Measurements from ENCODE around the gene CFTR. TPM values are rescaled to one million over a fixed set of nuclear protein-coding genes. Genes with fewer than 3 reads are reported as not detected.

The CFTR gene
- total and polyA plus RNA-seq, 9 of the 15 experiments (the other 6 are each of a cell fraction or from before 2014, with no cell fraction given), result 0.20 TPM; not detected in 8

- Histone ChIP-seq H3K4me1 (replicated peaks in 1 of 2; ENCODE audit: control insufficient read depth in 2 of 2, insufficient read depth in 2 of 2, low read length in 2 of 2) (no peaks in the 10 kb centered on the region), H3K4me2 (ENCODE audit: insufficient read depth, low read length) (no peak overlapping the region), H3K27me3 (ENCODE audit: control insufficient read depth in 2 of 2, insufficient read depth in 2 of 2, low read length in 2 of 2) (no peaks in the 10 kb centered on the region), H3K79me2 (ENCODE audit: control insufficient read depth, insufficient read depth, low read length) (no peaks in the 10 kb centered on the region), H3K4me3 (no peak overlapping the region), H2AFZ (ENCODE audit: low read depth, low read length) (no peak overlapping the region), H3K27ac (ENCODE audit: extremely low read depth, low read depth, low read length) (no peak overlapping the region), H3K9me1 (ENCODE audit: control insufficient read depth, insufficient read depth, low read length) (no peaks in the 10 kb centered on the region), H3K9me3 (replicated peaks; ENCODE audit: control insufficient read depth, insufficient read depth, low read depth, low read length) (no peaks in the 10 kb centered on the region), H3K36me3 (ENCODE audit: control insufficient read depth, insufficient read depth, low read length) (no peaks in the 10 kb centered on the region), H4K20me1 (replicated peaks; ENCODE audit: control insufficient read depth, insufficient read depth, low read length) (no peaks in the 10 kb centered on the region), H3K9ac (ENCODE audit: insufficient read depth in 1 of 2, low read depth in 2 of 2, low read length in 2 of 2) (no peak overlapping the region)
- ChIA-PET POLR2A (no interaction called here), CTCF (ENCODE audit: low intra/inter-chr PET ratio) (no interaction called here)
- intact Hi-C loops (cut with micrococcal nuclease), result no loop called here
- no TSS peak for BruUV-seq (replicated peaks)
- FAIRE-seq (no peak), ATAC-seq (no peak), DNase-seq (ENCODE audit: extremely low read depth in 1 of 4, low spot score in 3 of 4) (no peak)
- in situ Hi-C loops (cut with MboI), result no loop called here
- 0% methylated on average over 1 of the region's 1 CpG for WGBS (ENCODE audit: insufficient coverage, low coverage, missing lambda C conversion rate)
- TF ChIP-seq ZNF586 (CRISPR knock-in tag; conservative IDR thresholded peaks at IDR 0.05), result no peak
- TF ChIP-seq XRCC3 (IDR thresholded peaks at IDR 0.05), result no peak
Measured at GRCh38 chr7:117590191-117590590, 110.4 kb downstream of the CFTR start.

GRCh38 chr7:117592011-117592635 lies 112.3 kb downstream of the CFTR start:
- no peaks in the 10 kb centered on the region for H3K9me1 ChIP-seq (ENCODE audit: control insufficient read depth, insufficient read depth, low read length)
- in situ Hi-C loops (cut with MboI), result no loop called here
- DNase-seq (ENCODE audit: extremely low read depth in 1 of 4, low spot score in 3 of 4) (no peak), ATAC-seq (no peak), FAIRE-seq (no peak)
- H2AFZ ChIP-seq (ENCODE audit: low read depth, low read length), result no peak overlapping the region
- no peaks in the 10 kb centered on the region for H4K20me1 ChIP-seq (replicated peaks; ENCODE audit: control insufficient read depth, insufficient read depth, low read length)
- no peaks in the 10 kb centered on the region for H3K4me1 ChIP-seq (replicated peaks in 1 of 2; ENCODE audit: control insufficient read depth in 2 of 2, insufficient read depth in 2 of 2, low read length in 2 of 2)
- intact Hi-C loops (cut with micrococcal nuclease), result no loop called here
- H3K27me3 ChIP-seq (ENCODE audit: control insufficient read depth in 2 of 2, insufficient read depth in 2 of 2, low read length in 2 of 2), result no peaks in the 10 kb centered on the region
- H3K79me2 ChIP-seq (ENCODE audit: control insufficient read depth, insufficient read depth, low read length), result no peaks in the 10 kb centered on the region
- WGBS (ENCODE audit: insufficient coverage, low coverage, missing lambda C conversion rate), result under 1% methylated on average over 11 of the region's 11 CpGs
- no peaks in the 10 kb centered on the region for H3K9me3 ChIP-seq (replicated peaks; ENCODE audit: control insufficient read depth, insufficient read depth, low read depth, low read length)
- BruUV-seq (replicated peaks), result no TSS peak
- no peak overlapping the region for H3K4me2 ChIP-seq (ENCODE audit: insufficient read depth, low read length)
- no peaks in the 10 kb centered on the region for H3K36me3 ChIP-seq (ENCODE audit: control insufficient read depth, insufficient read depth, low read length)
- no peak overlapping the region for H3K9ac ChIP-seq (ENCODE audit: insufficient read depth in 1 of 2, low read depth in 2 of 2, low read length in 2 of 2)
- ChIA-PET CTCF (ENCODE audit: low intra/inter-chr PET ratio) (no interaction called here), POLR2A (interaction anchor here (0.7 kb wide), 1 partner anchor 943 kb away, joined by 3 read pairs; no protein-coding TSS in a partner anchor)
- no peak overlapping the region for H3K4me3 ChIP-seq
- no peak overlapping the region for H3K27ac ChIP-seq (ENCODE audit: extremely low read depth, low read depth, low read length)
- TF ChIP-seq ETS2 (tag; IDR thresholded peaks at IDR 0.05; ENCODE audit: borderline replicate concordance, poor library complexity, severe bottlenecking), result no peak
- TF ChIP-seq NEUROD1 (IDR thresholded peaks at IDR 0.05; ENCODE audit: borderline replicate concordance, low read depth, low read length, partially characterized antibody), result no peak
- TF ChIP-seq PHB (CRISPR knock-in tag; IDR thresholded peaks at IDR 0.05), result no peak
- TF ChIP-seq ZNF75A (CRISPR knock-in tag; IDR thresholded peaks at IDR 0.05), result no peak
- TF ChIP-seq POLR2AphosphoS5 (IDR thresholded peaks at IDR 0.05; ENCODE audit: control insufficient read depth, insufficient read depth, low read depth, low read length), result no peak
- TF ChIP-seq ARID3A (IDR thresholded peaks at IDR 0.05; ENCODE audit: borderline replicate concordance, low read depth, low read length), result no peak
- TF ChIP-seq ZNF431 (CRISPR knock-in tag; IDR thresholded peaks at IDR 0.05), result no peak
- TF ChIP-seq RBM25 (IDR thresholded peaks at IDR 0.05; ENCODE audit: low read depth, low read length, severe bottlenecking), result no peak
